Pancreas (tissue), 10 donors: ENCODE results near the gene STK25. TPM values are rescaled to one million over a fixed set of nuclear protein-coding genes. Genes with fewer than 3 reads are reported as not detected.

ENCODE experiments used
- ATAC-seq, 4 donors: fragments of 200-7000 bp; cut with Tn5 transposase; one replicate each; pipeline versions ENCODE4 v1.8.0 to v1.9.1; 2020; ENCODE audit warnings: mild to moderate bottlenecking in 4 of 4, moderate library complexity in 4 of 4
- DNase-seq, 6 donors: peaks; one replicate each; pipeline ENCODE4 v3.0.0-alpha.2; 2020
- FAIRE-seq: peaks from 2 replicates; lab custom pipeline; 2012; peaks lifted over from hg19 to GRCh38; lab: Jason Lieb, UNC
- H3K27ac ChIP-seq, 4 donors: fragments of 200-600 bp; sonication (generic); 1 replicate in 3 of 4; 2 replicates in 1 of 4; pipeline versions ENCODE4 v1.5.0 to v1.8.0; 2020
- H3K27me3 ChIP-seq, 4 donors: fragments of 200-600 bp; one replicate each; pipeline ENCODE4 v1.8.0; 2021
- H3K36me3 ChIP-seq, 3 donors: fragments of 200-600 bp; sonication (generic) in 1 of 3; one replicate each; pipeline versions ENCODE4 v1.5.0 to v1.8.0; 2020 to 2021
- H3K4me1 ChIP-seq, 3 donors: fragments of 200-600 bp; one replicate each; pipeline ENCODE4 v1.8.0; 2021
- H3K4me3 ChIP-seq, 4 donors: fragments of 200-600 bp; sonication (generic) in 2 of 4; one replicate each; pipeline versions ENCODE4 v1.5.0 to v1.8.0; 2020 to 2021
- H3K9me3 ChIP-seq, 4 donors: fragments of 200-600 bp; one replicate each; pipeline ENCODE4 v1.8.0; 2021
- CTCF ChIP-seq, 4 donors: fragments of 200-600 bp; sonication (generic) in 3 of 4; IDR thresholded peaks; one replicate each; pipeline versions ENCODE4 v1.5.0 to v1.8.0; 2021; ENCODE audit warnings: antibody characterized with exemption in 4 of 4
- WGBS, 2 donors: extraction: QIAGEN DNeasy Blood & Tissue Kit; methylation state at CpG; one replicate each; pipeline ENCODE4 v1.1.7; 2013; 5-methylcytosine and 5-hydroxymethylcytosine counted together
- intact Hi-C, 3 donors: fragments of 100-400 bp; cut with DNase I; formaldehyde crosslinking; loops; one replicate each; pipeline versions ENCODE4 v1.11.1 to v1.14.2; 2022
- polyA plus RNA-seq, 2 donors: library from polyadenylated mRNA; stranded (reverse); fragments of 200-250 nt; gene quantifications; one replicate each; pipeline ENCODE4 v1.2.3, GENCODE V29; 2013
- total RNA-seq, 6 donors: library from RNA; stranded (reverse); fragmentation: NEBNext Ultra II Directional in 4 of 6; extraction: Animal tissue kit (Norgen Biotek cat#: 25700) in 4 of 6; gene quantifications; one replicate each; pipeline versions ENCODE4 v1.2.1 to v1.2.4, GENCODE V29; 2021 to 2023
- donor health status: healthy with polysubstance abuse.
- donor health status: DM: no; HTN: no; CAD: no; lungs with moderate emphysema.
- donor health status: DM: no; HTN: no; CAD: no.
- donor health status: control.
- donor health status: control.
- donor health status: Bipolar disorder and iron deficiency.
- donor health status: DM: yes; HTN: yes; CAD: no.
- donor health status: DM: no; HTN: no; CAD: no.
- donor health status: DM: no; HTN: no; CAD: no.
- donor health status: DM: yes; HTN: yes; CAD: no.

Gene STK25
- total and polyA plus RNA-seq, 8 donors = 60.6 to 282 (median 79.1) TPM

- intact Hi-C loops = no loop called here
- 84 to 90% methylated on average over 28 of the region's 28 CpGs for WGBS, 2 donors
- DNase-seq (peak in 1 of 6 donors; percentile 72), ATAC-seq (no peak), FAIRE-seq (no peak)
- no peak overlapping the region for H3K27ac ChIP-seq
- no peaks in the 10 kb centered on the region for H3K27me3 ChIP-seq
- no peaks in the 10 kb centered on the region for H3K4me1 ChIP-seq
- H3K36me3 ChIP-seq = peaks cover 0 to 31% (median 5%) of the 10 kb centered on the region in 3 donors
- TF ChIP-seq CTCF (IDR thresholded peaks at IDR 0.05) = no peak
- no peak overlapping the region for H3K4me3 ChIP-seq
- H3K9me3 ChIP-seq = no peaks in the 10 kb centered on the region
Measured at GRCh38 chr2:241499146-241499965, 9.0 kb downstream of the STK25 start.

- Histone ChIP-seq H3K9me3 (no peaks in the 10 kb centered on the region), H3K4me3 (no peak overlapping the region), H3K36me3 (peaks cover 0 to 41% (median 6%) of the 10 kb centered on the region in 3 donors), H3K27ac (no peak overlapping the region), H3K4me1 (no peaks in the 10 kb centered on the region), H3K27me3 (no peaks in the 10 kb centered on the region)
- 93 to 95% methylated on average over 36 of the region's 36 CpGs for WGBS, 2 donors
- ATAC-seq = no peak
- intact Hi-C loops = no loop called here
- no peak for TF ChIP-seq CTCF (IDR thresholded peaks at IDR 0.05)
- FAIRE-seq = no peak
- peak in 1 of 6 donors; percentile 78 for DNase-seq
Measured at GRCh38 chr2:241498115-241499070, 10.0 kb downstream of the STK25 start.

GRCh38 chr2:241496904-241497877 lies 11.2 kb downstream of the STK25 start:
- intact Hi-C loops = no loop called here
- Histone ChIP-seq H3K27ac (no peak overlapping the region), H3K4me3 (no peak overlapping the region), H3K9me3 (no peaks in the 10 kb centered on the region), H3K4me1 (no peaks in the 10 kb centered on the region), H3K27me3 (no peaks in the 10 kb centered on the region), H3K36me3 (peaks cover 0 to 45% (median 6%) of the 10 kb centered on the region in 3 donors)
- peak in 1 of 6 donors; percentile 70 for DNase-seq
- FAIRE-seq = no peak
- peak in 1 of 4 donors; percentile 12 for ATAC-seq
- 84 to 91% methylated on average over 29 of the region's 29 CpGs for WGBS, 2 donors
- TF ChIP-seq CTCF (IDR thresholded peaks at IDR 0.05) = no peak

GRCh38 chr2:241496003-241496707 lies 12.2 kb downstream of the STK25 start:
- 89 to 93% methylated on average over 28 of the region's 28 CpGs for WGBS, 2 donors
- no peak for FAIRE-seq
- intact Hi-C loops = no loop called here

More at GRCh38 chr2:241496003-241496707, 12.2 kb downstream of the STK25 start:
- ATAC-seq (no peak), DNase-seq (peak in 2 of 6 donors; percentile 34 to 64)
- Histone ChIP-seq H3K9me3 (no peaks in the 10 kb centered on the region), H3K27me3 (no peaks in the 10 kb centered on the region), H3K36me3 (peaks cover 0 to 42% (median 6%) of the 10 kb centered on the region in 3 donors), H3K4me1 (no peaks in the 10 kb centered on the region), H3K27ac (no peak overlapping the region), H3K4me3 (no peak overlapping the region)
- no peak for TF ChIP-seq CTCF (IDR thresholded peaks at IDR 0.05)
